Right forelimb (tissue), 1 donor: ENCODE results near the gene ELMO3.

Source experiments
- DNase-seq: peaks from one replicate; pipeline ENCODE4 v3.0.0-alpha.2; 2018

Gene ELMO3

GRCh38 chr16:67199011-67199807, at the start of gene ELMO3:
Gene ELMO3, plus strand, starts transcription at chr16:67199131. Its CDS starts 196 bp downstream, at chr16:67199327.
- DNase-seq = no peak

GRCh38 chr16:67149276-67150046, 49.5 kb upstream of the ELMO3 start:
- no peak for DNase-seq

DNA sequence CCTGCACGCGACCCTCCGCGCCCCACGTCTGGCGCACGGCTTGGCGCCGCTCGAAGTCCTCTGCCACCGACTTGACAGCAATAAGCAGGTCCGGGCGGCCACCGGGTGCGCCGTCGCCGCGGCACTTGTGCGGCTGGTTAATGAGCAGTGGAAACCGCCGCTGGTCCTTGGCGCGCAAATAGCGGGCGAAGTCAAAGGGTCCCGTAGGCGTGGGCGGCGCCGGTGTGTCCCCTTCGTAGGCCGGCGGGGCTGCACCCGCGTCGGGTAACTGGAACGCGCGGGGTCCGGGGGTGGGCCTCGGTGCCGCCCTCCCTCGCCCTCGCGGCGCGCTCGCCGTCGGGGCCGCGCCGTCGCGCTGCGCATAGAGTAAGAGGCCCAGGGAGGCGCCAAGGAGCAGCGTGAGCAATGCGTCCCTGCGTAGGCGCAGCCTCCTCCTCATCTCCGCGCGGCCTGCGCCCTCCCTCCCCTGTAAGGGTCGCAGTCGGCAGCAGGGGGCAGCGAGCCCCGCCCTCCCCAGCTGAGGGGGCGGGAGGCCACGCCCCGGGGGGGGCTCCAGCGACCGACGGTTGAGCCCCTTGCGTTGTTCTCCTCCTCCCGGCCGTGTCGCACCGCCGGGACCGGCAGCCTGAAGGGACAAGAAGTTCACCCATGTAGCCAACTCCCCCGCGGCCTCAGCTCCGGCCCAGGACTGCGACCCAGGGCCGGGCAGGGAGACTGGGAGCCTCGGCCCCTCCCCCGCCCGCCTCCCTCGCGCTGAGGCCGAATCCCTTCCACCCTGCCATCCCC, 48.7 kb upstream of the ELMO3 start:
- peak; percentile 82 for DNase-seq

DNA sequence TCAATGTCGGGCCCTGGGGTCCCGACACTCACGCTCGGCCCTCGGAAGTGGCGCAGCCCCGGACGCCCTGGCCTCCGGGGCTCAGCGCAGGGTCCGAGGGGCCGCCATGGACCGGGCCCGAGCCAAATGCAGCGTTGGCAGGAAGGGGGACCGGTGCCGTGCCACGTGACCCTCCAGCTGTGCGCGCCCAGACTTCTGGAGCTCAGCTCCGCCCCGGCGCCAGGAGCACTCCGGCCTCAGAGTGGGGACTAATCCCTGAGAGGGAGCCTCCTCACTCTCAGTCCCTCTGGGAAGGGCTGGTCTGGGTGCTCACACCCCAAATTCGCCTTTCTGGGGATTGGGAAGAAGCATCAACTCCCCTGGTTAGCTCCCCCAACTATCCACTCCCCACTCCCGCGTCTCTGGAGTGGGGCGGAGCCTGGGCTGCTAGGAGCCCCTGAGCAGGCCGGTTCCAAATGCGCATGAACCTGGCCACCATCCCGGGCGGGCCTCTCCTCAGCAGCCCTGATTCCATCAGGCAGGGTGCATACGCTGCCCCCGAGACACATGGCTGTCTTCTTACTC, 48.0 kb upstream of the ELMO3 start, which contains the start of gene B3GNT9:
Gene B3GNT9, minus strand, starts transcription at position 166 of the 564 bp plus-strand sequence. CDS start 513 bp downstream, outside the sequence.
- peak; percentile 93 for DNase-seq

- no peak for DNase-seq
Observed at GRCh38 chr16:67151431-67152097, 47.4 kb upstream of the ELMO3 start.

DNA sequence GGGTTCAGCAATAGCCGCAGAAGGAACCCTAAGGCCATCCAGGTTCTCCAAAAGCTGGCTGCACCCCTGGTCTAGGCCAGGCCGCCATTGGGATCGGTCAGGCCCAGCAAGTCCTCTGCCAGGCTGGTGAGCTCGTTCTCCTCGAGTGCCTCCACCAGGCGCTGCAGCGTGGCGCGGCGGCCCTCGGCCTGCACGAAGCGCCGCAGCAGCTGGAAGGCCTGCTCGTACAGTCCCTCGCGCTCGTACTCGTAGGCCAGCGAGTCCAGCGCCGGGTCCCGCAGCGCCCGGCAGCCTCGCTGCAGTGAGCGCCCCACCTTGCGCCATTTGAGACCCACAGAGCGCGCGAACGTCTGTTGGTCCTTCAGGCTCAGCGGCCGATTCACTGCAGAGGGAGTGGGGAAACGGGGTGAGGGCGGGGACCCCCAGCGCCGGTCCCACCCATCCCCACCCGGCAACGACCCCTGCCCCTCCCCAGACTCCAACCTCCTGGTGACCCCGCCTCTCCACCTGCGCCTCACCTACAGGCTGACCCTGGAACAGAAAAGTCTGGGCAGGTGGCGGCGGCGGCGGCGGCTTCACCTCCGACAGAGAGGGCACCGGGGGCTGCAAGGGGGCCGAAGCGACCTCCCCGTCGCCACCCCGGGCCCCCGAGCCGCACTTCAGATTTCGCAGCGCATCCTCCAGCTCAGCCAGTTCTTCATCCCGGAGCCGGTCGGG, 44.2 kb upstream of the ELMO3 start:
- DNase-seq = no peak

- DNase-seq = peak; percentile 89
Observed at GRCh38 chr16:67155295-67156142, 43.4 kb upstream of the ELMO3 start.

DNA sequence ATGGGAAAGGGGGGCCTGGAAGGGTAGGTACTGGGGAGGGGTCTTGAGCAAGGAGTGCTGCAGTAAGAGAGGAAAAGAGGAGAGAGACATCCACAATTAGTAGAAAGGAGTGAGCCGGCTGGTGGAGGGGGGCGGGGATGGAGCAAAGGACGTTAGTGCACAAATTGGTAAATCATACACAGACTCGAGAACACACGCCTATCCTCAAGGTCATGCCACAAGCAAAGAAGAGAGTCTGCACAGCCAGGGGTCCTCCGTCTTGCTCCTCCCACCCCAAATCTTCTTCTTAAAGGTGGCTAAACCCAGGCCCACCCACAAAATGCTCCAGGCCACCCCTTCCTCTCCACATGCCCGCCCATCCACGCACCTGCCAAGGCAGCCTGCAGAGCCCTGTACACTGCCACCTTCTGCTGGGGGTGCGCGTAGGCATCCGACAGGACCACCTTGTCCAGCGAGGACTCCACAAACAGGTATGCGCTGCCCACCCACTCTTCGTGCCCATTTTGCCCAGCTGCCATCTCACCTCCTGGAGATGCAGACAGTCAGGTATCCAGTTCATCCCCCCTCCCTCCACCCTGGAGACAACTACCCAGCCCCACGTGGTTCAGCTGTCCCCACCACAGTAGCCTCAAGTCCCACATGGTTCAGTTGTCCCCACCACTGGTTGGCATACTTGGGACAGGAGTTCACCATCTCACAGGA, 42.6 kb upstream of the ELMO3 start:
- DNase-seq = no peak

DNA sequence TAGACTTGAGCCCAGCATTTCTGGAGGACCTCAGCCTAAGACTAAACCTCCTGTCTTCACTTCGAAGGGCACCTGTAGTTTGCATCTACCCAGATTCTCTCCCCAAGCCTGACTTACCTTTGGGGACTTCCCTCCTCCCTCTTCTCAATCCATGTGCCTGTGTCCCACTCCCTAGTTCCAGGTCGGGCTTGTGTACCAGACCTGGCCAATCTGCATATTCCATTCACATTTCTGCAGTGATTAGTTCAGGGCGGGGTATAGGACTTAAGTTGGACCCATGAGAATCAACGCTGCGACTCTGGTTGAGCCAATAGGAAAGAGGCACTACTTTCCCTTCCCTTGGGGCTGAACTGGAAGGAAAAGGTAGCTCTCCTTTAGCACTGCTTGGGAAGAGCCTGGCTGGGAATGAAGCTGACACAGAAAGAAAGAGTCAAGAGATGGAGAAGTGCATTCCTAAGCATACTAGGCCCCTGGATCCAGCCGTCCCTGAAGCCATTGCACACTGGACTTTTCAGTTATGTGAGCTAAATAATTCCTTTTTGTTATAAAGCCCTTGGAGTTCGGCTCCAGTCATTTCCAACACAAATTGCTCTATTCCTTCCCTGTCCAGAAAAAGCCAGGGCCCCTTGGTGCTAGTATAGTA, 41.7 kb upstream of the ELMO3 start:
- DNase-seq = no peak

DNA sequence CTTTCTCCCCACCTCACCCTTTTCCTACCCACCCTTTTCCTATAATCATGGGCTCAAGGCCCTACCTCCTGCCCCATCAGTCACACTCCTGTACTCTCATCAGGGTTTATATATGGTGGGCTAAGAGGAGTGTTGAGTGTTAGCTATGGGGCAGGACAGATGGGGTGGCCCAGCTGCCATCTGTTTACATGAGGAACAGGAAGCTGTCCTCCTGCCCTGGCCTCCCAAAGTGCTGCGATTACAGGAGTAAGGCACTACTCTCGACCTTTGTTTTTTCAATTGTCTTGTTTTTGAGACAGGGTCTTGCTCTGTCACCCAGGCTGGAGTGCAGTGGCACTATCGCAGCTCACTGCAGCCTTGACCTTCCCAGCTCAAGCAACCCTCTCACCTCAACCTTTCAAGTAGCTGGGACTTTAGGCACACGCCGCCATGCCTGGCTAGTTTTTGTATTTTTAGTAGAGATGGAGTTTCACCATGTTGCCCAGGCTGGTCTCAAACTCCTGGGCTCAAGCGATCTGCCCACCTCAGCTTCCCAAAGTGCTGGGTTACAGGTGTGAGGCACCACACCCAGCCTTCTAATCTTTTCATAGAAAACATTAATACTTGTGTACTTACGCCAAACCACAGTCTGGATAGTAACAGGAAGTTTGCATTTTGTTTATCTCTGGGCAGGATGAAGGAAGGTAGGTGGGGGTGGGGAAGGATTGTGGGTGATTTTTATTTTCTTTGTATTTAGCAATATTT, 40.9 kb upstream of the ELMO3 start:
- no peak for DNase-seq

DNA sequence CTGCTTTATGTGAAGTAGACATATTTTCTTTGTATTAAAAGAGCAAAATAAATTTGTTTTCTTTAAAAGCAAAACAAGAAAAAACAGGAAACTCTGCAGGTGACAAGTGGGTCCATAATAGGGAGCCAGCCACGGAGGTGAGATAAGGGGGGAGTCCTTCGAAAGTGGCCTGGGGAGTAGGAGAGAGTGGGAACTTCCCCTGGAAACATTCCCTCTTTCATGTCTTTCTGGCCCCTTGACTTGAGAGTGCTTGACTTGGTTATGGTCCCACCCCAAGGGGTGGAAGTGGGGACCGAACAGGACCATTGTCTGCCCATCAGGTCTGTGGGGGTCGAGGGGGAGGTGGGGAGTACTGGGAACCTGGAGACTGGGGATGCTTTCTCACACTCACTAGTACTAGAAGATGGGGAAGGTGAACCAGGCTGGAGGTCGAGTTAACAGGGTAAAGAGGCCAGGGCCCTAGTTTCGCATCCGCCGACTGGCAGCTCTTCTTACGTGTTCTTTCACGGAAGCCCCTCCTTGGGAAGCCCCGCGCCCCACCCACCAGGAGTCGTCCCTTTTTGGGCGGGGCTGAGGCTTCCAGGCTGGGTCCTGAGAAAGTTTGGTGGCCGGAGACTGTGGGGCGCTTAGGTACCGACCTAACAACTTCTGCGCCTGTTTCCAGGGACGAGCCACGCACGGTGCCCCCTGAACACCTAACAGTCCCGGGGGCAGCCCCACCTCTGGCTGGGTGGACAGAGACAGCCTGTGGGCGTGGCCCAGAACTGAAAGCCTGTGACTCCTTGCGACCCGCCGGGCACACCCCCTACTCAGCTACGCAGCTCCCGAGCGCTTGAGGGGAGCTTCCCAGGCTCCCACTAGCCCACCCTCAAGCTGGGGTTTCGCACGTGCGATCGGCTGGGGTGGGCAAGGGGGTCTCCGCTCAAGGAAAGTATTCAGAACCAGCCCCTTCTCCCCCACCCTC, 40.0 kb upstream of the ELMO3 start:
- DNase-seq = no peak

DNA sequence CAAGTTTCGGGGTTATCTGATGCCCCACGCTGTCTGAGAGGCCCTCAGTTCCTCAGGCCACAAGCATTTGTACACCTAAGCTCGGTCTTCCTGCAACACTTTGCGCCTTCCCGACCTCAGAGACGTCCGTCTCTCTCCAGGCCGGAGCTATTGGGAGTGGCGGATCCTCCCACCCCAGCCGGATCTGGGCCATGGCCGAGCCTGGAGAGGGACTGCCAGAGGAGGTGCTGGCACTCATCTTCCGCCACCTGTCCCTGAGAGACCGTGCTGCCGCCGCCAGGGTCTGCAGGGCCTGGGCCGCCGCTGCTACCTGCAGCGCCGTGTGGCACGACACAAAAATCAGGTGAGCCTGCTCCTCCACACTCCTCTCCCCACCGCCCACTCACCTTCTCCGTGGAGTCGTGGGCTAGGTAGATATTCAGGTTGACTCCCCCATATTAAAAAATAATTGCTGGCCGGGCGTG, 37.3 kb upstream of the ELMO3 start:
- DNase-seq = no peak

DNA sequence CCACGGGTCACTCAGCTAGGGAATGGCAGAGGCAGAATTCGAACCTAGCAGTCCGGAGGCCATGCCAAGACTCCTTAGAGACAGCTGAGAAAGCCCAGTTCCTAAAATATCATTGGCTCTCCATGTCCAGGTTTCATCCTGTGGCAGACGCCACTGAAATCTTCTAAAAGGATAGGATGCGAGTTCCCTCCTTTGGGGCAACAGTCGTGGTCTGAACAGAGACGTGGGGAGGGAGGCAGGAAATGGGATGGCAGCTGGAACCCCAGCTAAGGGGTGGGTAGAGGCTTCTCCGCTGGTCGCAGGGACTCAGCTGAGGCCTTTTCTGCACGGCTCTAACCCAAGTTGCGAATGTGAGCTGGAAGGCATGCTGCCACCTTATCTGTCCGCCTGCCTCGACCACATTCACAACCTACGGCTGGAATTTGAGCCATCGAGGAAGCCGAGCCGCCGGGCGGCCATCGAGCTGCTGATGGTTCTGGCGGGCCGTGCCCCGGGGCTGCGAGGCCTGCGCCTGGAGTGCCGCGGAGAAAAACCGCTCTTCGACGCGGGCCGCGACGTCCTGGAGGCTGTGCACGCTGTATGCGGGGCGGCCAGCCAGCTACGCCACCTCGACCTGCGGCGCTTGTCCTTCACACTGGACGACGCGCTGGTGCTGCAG, 36.3 kb upstream of the ELMO3 start:
- no peak for DNase-seq

GRCh38 chr16:67163164-67163998, 35.5 kb upstream of the ELMO3 start:
- no peak for DNase-seq

DNA sequence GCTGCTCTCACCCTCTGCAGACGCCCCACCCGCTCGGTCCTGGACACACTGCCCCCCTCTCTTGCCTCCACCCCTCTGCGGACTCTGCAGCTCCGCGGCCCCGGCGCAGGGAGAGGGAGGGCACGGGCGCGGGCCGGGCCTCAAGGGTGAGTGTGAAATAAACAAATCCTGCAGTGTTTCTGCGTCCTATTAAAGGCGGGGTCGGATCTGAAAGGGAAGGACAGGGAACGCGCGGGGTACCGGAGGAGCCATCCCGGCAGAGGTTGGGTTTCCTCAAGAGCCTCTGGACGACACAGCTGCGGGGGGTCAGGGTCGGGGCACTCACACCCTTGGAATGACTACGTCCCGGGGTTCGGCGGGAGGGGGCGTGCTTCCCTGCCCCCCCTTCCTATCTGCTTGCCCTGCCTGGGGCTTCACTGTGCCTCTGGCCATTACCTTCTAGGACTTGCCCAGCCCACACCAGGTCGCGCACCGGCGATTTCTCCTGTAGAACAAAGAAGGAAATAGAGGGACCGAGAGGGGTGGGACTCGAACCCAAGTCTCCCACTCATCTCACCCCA, 34.9 kb upstream of the ELMO3 start:
- DNase-seq = no peak
